Measurements from ENCODE around the gene MTM1. TPM values are rescaled to one million over a fixed set of nuclear protein-coding genes. Genes with fewer than 3 reads are reported as not detected.

MTM1 gene
- total and polyA plus RNA-seq, 2 donors (not counting 1 experiment from before 2014, with no cell fraction given) = 8.7 to 29.8 TPM

DNA sequence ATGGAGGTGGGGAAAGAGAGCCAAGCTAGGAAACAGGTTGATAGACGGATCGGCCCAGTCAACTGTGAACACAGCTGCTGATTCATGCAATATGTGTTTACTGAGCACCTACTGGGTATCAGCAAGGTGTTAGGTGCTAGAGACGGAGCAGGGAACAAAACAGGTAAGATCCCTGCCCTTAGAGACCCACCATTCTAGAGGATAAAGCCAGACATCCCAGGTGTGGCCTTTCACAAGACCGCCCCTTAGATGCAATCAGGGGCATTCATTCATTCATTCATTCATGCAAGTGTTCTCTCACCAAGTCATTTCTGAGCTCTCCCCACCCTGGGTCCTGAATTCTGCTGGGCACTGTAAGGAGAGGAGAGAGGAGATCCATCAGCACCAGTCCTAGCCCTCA, 20.2 kb upstream of the MTM1 start:
- no CpG with 5 or more reads among the region's 4 CpGs for WGBS (ENCODE audit: insufficient coverage)
- Mint-ChIP-seq H3K27me3 (no peaks in the 10 kb centered on the region), H3K4me1 (peaks cover 25% of the 10 kb centered on the region), H3K4me3 (peak overlapping the region; percentile 87), H3K27ac (peak overlapping the region; percentile 81), H3K9me3 (ENCODE audit: insufficient read depth) (no peaks in the 10 kb centered on the region)
- H3K27me3 ChIP-seq (replicated peaks in 1 of 4; ENCODE audit: control extremely low read depth in 1 of 4, control insufficient read depth in 3 of 4, insufficient read depth in 4 of 4, low read length in 3 of 4) = no peaks in the 10 kb centered on the region
- H3K9me3 ChIP-seq (ENCODE audit: control extremely low read depth in 1 of 3, control insufficient read depth in 2 of 3, insufficient read depth in 1 of 3, low read length in 2 of 3) = no peaks in the 10 kb centered on the region
- no peaks in the 10 kb centered on the region for H3K79me2 ChIP-seq (ENCODE audit: control insufficient read depth, insufficient read depth, low read length)
- no peaks in the 10 kb centered on the region for H3K36me3 ChIP-seq (replicated peaks in 1 of 2; ENCODE audit: control extremely low read depth in 1 of 2, control insufficient read depth in 1 of 2, extremely low read depth in 1 of 2, insufficient read depth in 2 of 2, low read length in 1 of 2)
- peaks cover 16 to 34% of the 10 kb centered on the region in 2 donors for H3K4me1 ChIP-seq (ENCODE audit: control insufficient read depth in 2 of 2, insufficient read depth in 2 of 2, low read length in 2 of 2)
- peak overlapping the region in 4 of 5 experiments; percentile 46 to 61 (median 48) for H3K4me3 ChIP-seq (ENCODE audit: control extremely low read depth in 1 of 5, extremely low read depth in 1 of 5, insufficient read depth in 1 of 5, low read depth in 2 of 5, low read length in 4 of 5)
- CTCF ChIA-PET = no interaction called here
- H3K4me2 ChIP-seq (replicated peaks; ENCODE audit: low read depth, low read length, poor library complexity, severe bottlenecking) = peak overlapping the region; percentile 77
- peak overlapping the region; percentile 63 for H3K9ac ChIP-seq (ENCODE audit: low read length)
- TF ChIP-seq, protein P1, sequence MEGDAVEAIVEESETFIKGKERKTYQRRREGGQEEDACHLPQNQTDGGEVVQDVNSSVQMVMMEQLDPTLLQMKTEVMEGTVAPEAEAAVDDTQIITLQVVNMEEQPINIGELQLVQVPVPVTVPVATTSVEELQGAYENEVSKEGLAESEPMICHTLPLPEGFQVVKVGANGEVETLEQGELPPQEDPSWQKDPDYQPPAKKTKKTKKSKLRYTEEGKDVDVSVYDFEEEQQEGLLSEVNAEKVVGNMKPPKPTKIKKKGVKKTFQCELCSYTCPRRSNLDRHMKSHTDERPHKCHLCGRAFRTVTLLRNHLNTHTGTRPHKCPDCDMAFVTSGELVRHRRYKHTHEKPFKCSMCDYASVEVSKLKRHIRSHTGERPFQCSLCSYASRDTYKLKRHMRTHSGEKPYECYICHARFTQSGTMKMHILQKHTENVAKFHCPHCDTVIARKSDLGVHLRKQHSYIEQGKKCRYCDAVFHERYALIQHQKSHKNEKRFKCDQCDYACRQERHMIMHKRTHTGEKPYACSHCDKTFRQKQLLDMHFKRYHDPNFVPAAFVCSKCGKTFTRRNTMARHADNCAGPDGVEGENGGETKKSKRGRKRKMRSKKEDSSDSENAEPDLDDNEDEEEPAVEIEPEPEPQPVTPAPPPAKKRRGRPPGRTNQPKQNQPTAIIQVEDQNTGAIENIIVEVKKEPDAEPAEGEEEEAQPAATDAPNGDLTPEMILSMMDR (IDR thresholded peaks at IDR 0.05) = no peak
- TF ChIP-seq EZH2 (IDR thresholded peaks at IDR 0.05; ENCODE audit: borderline replicate concordance, insufficient read depth, low read depth, low read length, poor library complexity, severe bottlenecking) = no peak
- H4K20me1 ChIP-seq (ENCODE audit: control insufficient read depth, insufficient read depth, low read length, poor library complexity, severe bottlenecking) = no peaks in the 10 kb centered on the region
- DNase-seq = no peak
- ATAC-seq (ENCODE audit: low read depth) = no peak
- intact Hi-C loops (cut with micrococcal nuclease) = no loop called here
- peak overlapping the region; percentile 83 for H2AFZ ChIP-seq (ENCODE audit: insufficient read depth, low read depth, low read length, poor library complexity, severe bottlenecking)
- no peak overlapping the region for H3K27ac ChIP-seq (ENCODE audit: low read length in 2 of 2)
- POLR2A ChIA-PET = interaction anchor here (2.7 kb wide), 1 partner anchor 20 kb away, joined by 9 read pairs; the partner anchor contains the start of gene MTM1

DNA sequence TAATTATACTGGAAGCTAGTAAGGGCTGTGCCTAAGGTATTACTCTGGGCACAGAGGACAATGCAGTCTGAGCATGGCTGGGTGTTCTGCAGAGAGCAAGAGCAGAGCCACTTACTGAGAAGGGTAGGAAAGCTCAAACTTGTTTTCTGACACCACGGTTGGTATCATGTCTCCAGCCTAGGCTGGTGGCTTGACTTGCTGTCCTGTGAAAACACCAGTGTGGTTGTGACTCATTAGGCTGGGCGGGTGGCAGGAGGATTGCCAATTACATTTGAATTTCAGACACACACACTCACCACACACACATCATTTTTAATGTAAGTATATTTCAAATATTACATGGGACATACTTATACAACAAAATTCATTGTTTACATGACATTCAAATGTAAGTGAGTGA, 19.7 kb upstream of the MTM1 start:
- Histone ChIP-seq H4K20me1 (ENCODE audit: control insufficient read depth, insufficient read depth, low read length, poor library complexity, severe bottlenecking) (no peaks in the 10 kb centered on the region), H3K4me2 (replicated peaks; ENCODE audit: low read depth, low read length, poor library complexity, severe bottlenecking) (no peak overlapping the region), H3K79me2 (ENCODE audit: control insufficient read depth, insufficient read depth, low read length) (no peaks in the 10 kb centered on the region), H2AFZ (ENCODE audit: insufficient read depth, low read depth, low read length, poor library complexity, severe bottlenecking) (no peak overlapping the region), H3K36me3 (replicated peaks in 1 of 2; ENCODE audit: control extremely low read depth in 1 of 2, control insufficient read depth in 1 of 2, extremely low read depth in 1 of 2, insufficient read depth in 2 of 2, low read length in 1 of 2) (no peaks in the 10 kb centered on the region), H3K4me3 (ENCODE audit: control extremely low read depth in 1 of 5, extremely low read depth in 1 of 5, insufficient read depth in 1 of 5, low read depth in 2 of 5, low read length in 4 of 5) (no peak overlapping the region), H3K9ac (ENCODE audit: low read length) (no peak overlapping the region), H3K27me3 (replicated peaks in 1 of 4; ENCODE audit: control extremely low read depth in 1 of 4, control insufficient read depth in 3 of 4, insufficient read depth in 4 of 4, low read length in 3 of 4) (no peaks in the 10 kb centered on the region), H3K9me3 (ENCODE audit: control extremely low read depth in 1 of 3, control insufficient read depth in 2 of 3, insufficient read depth in 1 of 3, low read length in 2 of 3) (no peaks in the 10 kb centered on the region), H3K4me1 (ENCODE audit: control insufficient read depth in 2 of 2, insufficient read depth in 2 of 2, low read length in 2 of 2) (peaks cover 12 to 29% of the 10 kb centered on the region in 2 donors), H3K27ac (ENCODE audit: low read length in 2 of 2) (no peak overlapping the region)
- intact Hi-C loops (cut with micrococcal nuclease) = no loop called here
- peak overlapping the region; percentile 45 for H3K4me3 Mint-ChIP-seq
- ChIA-PET CTCF (no interaction called here), POLR2A (interaction anchor here (2.7 kb wide), 1 partner anchor 20 kb away, joined by 9 read pairs; the partner anchor contains the start of gene MTM1)
- no peaks in the 10 kb centered on the region for H3K27me3 Mint-ChIP-seq
- TF ChIP-seq, protein P1 (IDR thresholded peaks at IDR 0.05) = no peak
- no peak for TF ChIP-seq EZH2 (IDR thresholded peaks at IDR 0.05; ENCODE audit: borderline replicate concordance, insufficient read depth, low read depth, low read length, poor library complexity, severe bottlenecking)
- no peaks in the 10 kb centered on the region for H3K9me3 Mint-ChIP-seq (ENCODE audit: insufficient read depth)
- WGBS (ENCODE audit: insufficient coverage) = 100% methylated on average over 1 of the region's 2 CpGs
- ATAC-seq (ENCODE audit: low read depth) (no peak), DNase-seq (no peak)
- H3K27ac Mint-ChIP-seq = peak overlapping the region; percentile 26
- H3K4me1 Mint-ChIP-seq = peaks cover 20% of the 10 kb centered on the region

Data from B cell (primary cell).